Esophagus squamous epithelium (tissue), 4 donors: ENCODE measurements around the gene KREMEN1.

Experiments
- CTCF ChIP-seq, 6 experiments: fragments of 450-650 bp in 4 of 6; fragments of 200-600 bp in 2 of 6; sonication (generic) in 2 of 6; IDR thresholded peaks; one replicate each; pipeline ENCODE4 v1.5.1; 2016 to 2019; ENCODE audit warnings: antibody characterized with exemption in 6 of 6, mild to moderate bottlenecking in 4 of 6, moderate library complexity in 4 of 6
- POLR2A ChIP-seq, 4 donors: fragments of 450-650 bp; IDR thresholded peaks; one replicate each; pipeline ENCODE4 v1.6.1; 2017; ENCODE audit warnings: antibody characterized with exemption in 4 of 4, mild to moderate bottlenecking in 4 of 4, moderate library complexity in 3 of 4

DNA sequence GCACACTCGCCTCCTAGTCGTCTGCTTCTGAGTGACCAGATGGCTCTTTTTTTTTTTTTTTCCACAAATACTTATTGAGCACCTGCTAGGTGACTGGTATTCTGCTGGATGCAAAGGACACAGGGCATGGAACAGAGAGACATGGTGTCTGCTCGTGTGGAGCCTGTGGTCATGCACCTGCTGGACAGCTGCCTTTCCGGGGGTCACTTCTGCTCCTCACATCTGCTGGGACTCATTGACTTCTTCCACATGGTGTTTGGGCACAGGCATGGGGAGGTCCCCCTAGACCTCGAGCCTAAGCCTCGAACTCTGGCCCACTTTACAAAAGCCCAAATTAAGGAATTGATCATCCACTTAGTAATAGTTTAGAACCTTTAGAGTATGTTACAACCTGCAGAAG, 93.3 kb downstream of the KREMEN1 start:
- TF ChIP-seq CTCF (IDR thresholded peaks at IDR 0.05) = no peak
- no peak for TF ChIP-seq POLR2A (IDR thresholded peaks at IDR 0.05)
